Measurements from ENCODE around the gene ADGRE1.

ADGRE1 gene

GRCh38 chr19:6886277-6886897 is 992 bp upstream of the ADGRE1 start:
- no peaks in the 10 kb centered on the region for H3K4me1 ChIP-seq
- intact Hi-C loops (cut with DNase I; ENCODE audit: low total_unique reads): no loop called here

GRCh38 chr19:6888967-6889366 is 1.6 kb downstream of the ADGRE1 start:
- no peak for TF ChIP-seq CTCF (IDR thresholded peaks at IDR 0.05)
- intact Hi-C loops (cut with DNase I; ENCODE audit: low total_unique reads): no loop called here
- DNase-seq: no peak
- Histone ChIP-seq H3K36me3 (no peaks in the 10 kb centered on the region), H3K4me1 (no peaks in the 10 kb centered on the region), H3K27ac (no peak overlapping the region), H3K9me3 (peaks cover 0 to 8% (median 0%) of the 10 kb centered on the region in 3 donors), H3K27me3 (no peaks in the 10 kb centered on the region), H3K4me3 (no peak overlapping the region)

More at GRCh38 chr19:6886277-6886897, 992 bp upstream of the ADGRE1 start:
- Histone ChIP-seq H3K4me3 (no peak overlapping the region), H3K27me3 (no peaks in the 10 kb centered on the region), H3K9me3 (peaks cover 0 to 8% (median 0%) of the 10 kb centered on the region in 3 donors), H3K27ac (no peak overlapping the region), H3K36me3 (no peaks in the 10 kb centered on the region)
- no peak for TF ChIP-seq CTCF (IDR thresholded peaks at IDR 0.05)
- DNase-seq: no peak

GRCh38 chr19:6890401-6890913 is 3.1 kb downstream of the ADGRE1 start:
- no peak overlapping the region for H3K4me3 ChIP-seq
- no peaks in the 10 kb centered on the region for H3K4me1 ChIP-seq
- no peaks in the 10 kb centered on the region for H3K36me3 ChIP-seq
- no peak for DNase-seq
- no peak for TF ChIP-seq CTCF (IDR thresholded peaks at IDR 0.05)
- H3K9me3 ChIP-seq: peaks cover 0 to 14% (median 0%) of the 10 kb centered on the region in 3 donors
- no peak overlapping the region for H3K27ac ChIP-seq
- intact Hi-C loops (cut with DNase I; ENCODE audit: low total_unique reads): no loop called here
- H3K27me3 ChIP-seq: no peaks in the 10 kb centered on the region

GRCh38 chr19:6890938-6891337 is 3.6 kb downstream of the ADGRE1 start:
- H3K27me3 ChIP-seq: no peaks in the 10 kb centered on the region
- intact Hi-C loops (cut with DNase I; ENCODE audit: low total_unique reads): no loop called here
- no peak overlapping the region for H3K4me3 ChIP-seq
- no peaks in the 10 kb centered on the region for H3K4me1 ChIP-seq
- H3K36me3 ChIP-seq: no peaks in the 10 kb centered on the region
- no peak for DNase-seq
- TF ChIP-seq CTCF (IDR thresholded peaks at IDR 0.05): no peak
- peaks cover 0 to 14% (median 0%) of the 10 kb centered on the region in 3 donors for H3K9me3 ChIP-seq
- H3K27ac ChIP-seq: no peak overlapping the region

- intact Hi-C loops (cut with DNase I; ENCODE audit: low total_unique reads): no loop called here
- Histone ChIP-seq H3K27ac (no peak overlapping the region), H3K9me3 (peaks cover 0 to 14% (median 0%) of the 10 kb centered on the region in 3 donors), H3K4me3 (no peak overlapping the region), H3K36me3 (no peaks in the 10 kb centered on the region), H3K4me1 (no peaks in the 10 kb centered on the region), H3K27me3 (no peaks in the 10 kb centered on the region)
- DNase-seq: no peak
- no peak for TF ChIP-seq CTCF (IDR thresholded peaks at IDR 0.05)
Observed at GRCh38 chr19:6891761-6892385, 4.5 kb downstream of the ADGRE1 start.

Data from tibial artery (tissue), 4 donors.